ENCODE results near the gene EDN3. TPM values are rescaled to one million over a fixed set of nuclear protein-coding genes. Genes with fewer than 3 reads are reported as not detected.

The EDN3 gene
- total RNA-seq, 1 donor from 2014 or later = not detected

DNA sequence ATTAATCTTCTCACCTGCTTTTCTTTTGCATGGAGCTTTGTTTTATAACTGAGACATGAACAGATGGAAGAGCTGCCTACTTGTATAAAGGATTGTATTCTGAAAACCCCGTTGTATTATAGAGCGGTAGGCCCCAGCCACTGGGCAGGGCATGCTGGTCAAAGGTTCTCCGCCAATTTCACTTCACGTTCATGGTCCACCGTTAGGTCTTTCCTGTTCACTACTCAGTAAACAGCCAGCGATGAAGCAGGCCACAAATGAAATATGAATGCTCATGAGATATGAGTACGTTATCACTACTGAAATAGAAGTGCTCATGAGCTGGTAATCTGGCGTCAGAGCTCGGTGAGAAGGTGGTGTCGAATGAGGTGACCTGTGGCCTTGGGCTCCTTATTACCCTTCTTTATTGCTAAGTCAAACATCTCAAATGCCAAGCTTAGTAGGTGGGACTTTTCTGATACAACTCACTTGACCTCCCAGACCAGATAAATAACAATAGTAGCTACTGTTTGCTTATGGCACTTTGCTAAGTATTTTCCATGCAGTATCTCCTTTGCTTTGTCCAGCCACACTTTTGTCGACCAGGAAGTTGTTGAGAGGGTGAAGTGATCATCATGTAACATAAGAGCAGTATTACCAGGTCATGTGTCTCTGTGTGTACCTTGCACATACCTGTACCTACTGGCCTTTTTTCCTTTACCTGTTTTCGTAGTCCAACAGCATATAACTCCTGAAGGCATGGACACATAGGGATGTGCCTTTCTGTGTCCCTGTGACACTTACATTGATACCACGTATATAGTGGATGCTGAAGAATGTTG, 16.7 kb downstream of the EDN3 start:
- Mint-ChIP-seq H3K27ac (no peak overlapping the region), H3K9me3 (no peaks in the 10 kb centered on the region), H3K4me3 (ENCODE audit: low read depth) (no peak overlapping the region), H3K27me3 (ENCODE audit: low read depth) (no peaks in the 10 kb centered on the region), H3K4me1 (ENCODE audit: low read depth) (no peaks in the 10 kb centered on the region), H3K36me3 (ENCODE audit: low read depth) (no peaks in the 10 kb centered on the region)
- no peak for DNase-seq (ENCODE audit: low spot score)
- intact Hi-C loops (cut with micrococcal nuclease) = no loop called here

DNA sequence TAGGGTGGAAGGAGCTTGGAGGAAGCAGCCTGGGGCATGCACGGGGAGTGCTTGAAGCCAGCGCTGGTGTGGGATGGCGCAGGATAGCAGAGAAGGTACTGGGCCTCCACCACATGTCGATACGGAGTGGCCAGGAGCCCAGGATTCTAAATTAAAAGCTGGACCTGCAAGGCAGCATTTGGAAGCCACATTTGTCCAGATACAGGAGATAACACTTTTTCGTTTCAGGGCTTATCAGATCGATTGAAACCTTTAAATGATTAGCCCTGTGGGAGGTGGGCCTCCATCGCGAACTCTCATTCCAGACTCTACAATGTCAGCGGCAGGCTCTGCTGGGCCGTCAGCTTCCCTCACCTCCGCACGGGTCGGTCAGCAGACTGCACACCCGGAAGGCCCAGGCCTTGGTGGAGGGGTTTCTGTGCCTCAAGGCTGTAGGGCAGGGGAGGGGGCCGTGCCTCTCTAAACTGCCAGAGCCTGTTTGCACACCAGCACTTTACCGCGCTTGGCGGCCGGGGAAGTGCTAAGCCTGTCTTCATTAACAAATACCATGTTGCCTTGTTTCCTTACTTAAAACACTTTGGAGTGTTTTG, 17.9 kb downstream of the EDN3 start:
- no peak overlapping the region for H3K4me3 Mint-ChIP-seq (ENCODE audit: low read depth)
- no peaks in the 10 kb centered on the region for H3K9me3 Mint-ChIP-seq
- H3K27me3 Mint-ChIP-seq (ENCODE audit: low read depth) = no peaks in the 10 kb centered on the region
- H3K36me3 Mint-ChIP-seq (ENCODE audit: low read depth) = no peaks in the 10 kb centered on the region
- H3K27ac Mint-ChIP-seq = no peak overlapping the region
- DNase-seq (ENCODE audit: low spot score) = no peak
- intact Hi-C loops (cut with micrococcal nuclease) = no loop called here
- H3K4me1 Mint-ChIP-seq (ENCODE audit: low read depth) = no peaks in the 10 kb centered on the region

DNA sequence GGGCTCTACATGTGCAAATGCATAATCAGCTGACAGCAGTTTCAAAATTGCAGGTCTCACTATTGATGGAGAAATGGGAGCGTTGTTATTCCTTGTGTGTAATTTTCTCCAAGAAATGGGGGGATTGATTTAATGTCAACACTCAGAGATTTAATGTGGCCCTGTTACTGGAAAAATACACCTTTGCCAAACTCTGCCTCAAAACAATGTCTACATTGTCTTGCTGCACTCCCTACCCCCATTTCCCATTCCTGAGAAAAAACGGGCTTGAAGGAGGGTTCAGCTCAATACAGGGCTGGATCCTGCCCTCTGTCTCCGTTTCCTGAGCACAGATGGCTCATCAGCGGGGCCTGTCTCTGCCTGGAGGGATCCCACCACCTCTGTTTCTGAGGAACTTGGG, 18.4 kb downstream of the EDN3 start:
- Mint-ChIP-seq H3K27ac (no peak overlapping the region), H3K4me3 (ENCODE audit: low read depth) (no peak overlapping the region), H3K27me3 (ENCODE audit: low read depth) (no peaks in the 10 kb centered on the region), H3K9me3 (no peaks in the 10 kb centered on the region), H3K36me3 (ENCODE audit: low read depth) (no peaks in the 10 kb centered on the region), H3K4me1 (ENCODE audit: low read depth) (no peaks in the 10 kb centered on the region)
- intact Hi-C loops (cut with micrococcal nuclease) = no loop called here
- no peak for DNase-seq (ENCODE audit: low spot score)

DNA sequence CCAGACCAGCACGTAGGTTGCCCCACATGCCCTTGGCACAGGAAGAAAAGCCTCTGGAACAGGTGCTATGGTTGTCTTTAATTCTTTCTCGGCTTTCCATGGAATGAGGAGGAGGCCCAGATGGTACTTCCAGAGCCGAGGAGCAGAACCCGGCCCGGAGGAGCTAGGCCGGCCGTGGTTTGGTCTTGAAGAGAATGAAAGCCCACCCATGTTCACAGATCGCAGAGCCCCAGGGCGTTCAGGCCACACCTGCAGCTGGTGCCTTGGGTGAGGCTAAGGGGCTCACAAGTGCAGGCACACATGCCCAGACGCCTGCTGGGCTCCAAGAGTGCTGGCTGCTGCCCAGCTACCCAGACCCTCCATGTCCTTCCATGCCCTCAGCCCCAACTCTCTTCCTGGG, 20.0 kb downstream of the EDN3 start:
- no peak for DNase-seq (ENCODE audit: low spot score)
- no peak overlapping the region for H3K4me3 Mint-ChIP-seq (ENCODE audit: low read depth)
- no peaks in the 10 kb centered on the region for H3K27me3 Mint-ChIP-seq (ENCODE audit: low read depth)
- intact Hi-C loops (cut with micrococcal nuclease) = no loop called here
- H3K27ac Mint-ChIP-seq = no peak overlapping the region
- no peaks in the 10 kb centered on the region for H3K36me3 Mint-ChIP-seq (ENCODE audit: low read depth)
- no peaks in the 10 kb centered on the region for H3K9me3 Mint-ChIP-seq
- no peaks in the 10 kb centered on the region for H3K4me1 Mint-ChIP-seq (ENCODE audit: low read depth)

DNA sequence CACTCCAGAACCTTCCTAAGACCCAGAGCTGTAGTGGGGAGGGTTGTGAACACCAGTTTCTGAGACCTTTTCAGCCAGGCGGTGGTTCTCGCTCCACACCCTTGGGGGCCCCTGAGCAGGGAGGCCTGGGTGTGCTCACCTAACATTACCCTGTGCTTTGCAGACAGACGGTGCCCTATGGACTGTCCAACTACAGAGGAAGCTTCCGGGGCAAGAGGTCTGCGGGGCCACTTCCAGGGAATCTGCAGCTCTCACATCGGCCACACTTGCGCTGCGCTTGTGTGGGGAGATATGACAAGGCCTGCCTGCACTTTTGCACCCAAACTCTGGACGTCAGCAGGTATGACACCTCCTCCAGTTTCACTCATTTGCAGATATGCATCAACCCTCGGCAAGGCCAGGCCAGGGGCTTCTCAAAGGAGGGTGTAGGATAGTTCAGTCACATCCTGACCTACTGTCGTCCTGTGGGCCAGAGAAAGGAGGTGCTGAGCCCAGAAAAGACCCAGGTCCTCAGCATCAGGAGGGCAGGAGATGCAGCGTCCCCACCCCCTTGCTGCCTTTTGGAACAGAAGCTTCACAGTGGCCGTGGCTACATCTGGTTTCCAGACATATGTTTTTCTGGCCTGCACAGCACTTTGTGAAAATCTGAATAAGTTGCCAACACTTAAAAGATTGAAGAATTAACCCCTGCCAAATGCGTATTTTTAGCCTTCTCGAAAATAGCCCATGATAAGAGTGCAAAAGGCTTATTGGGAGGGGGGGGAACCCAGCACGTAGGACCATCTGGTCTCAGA, 20.6 kb downstream of the EDN3 start:
- intact Hi-C loops (cut with micrococcal nuclease) = no loop called here
- H3K27me3 Mint-ChIP-seq (ENCODE audit: low read depth) = no peaks in the 10 kb centered on the region
- no peaks in the 10 kb centered on the region for H3K36me3 Mint-ChIP-seq (ENCODE audit: low read depth)
- H3K4me1 Mint-ChIP-seq (ENCODE audit: low read depth) = no peaks in the 10 kb centered on the region
- H3K27ac Mint-ChIP-seq = no peak overlapping the region
- no peaks in the 10 kb centered on the region for H3K9me3 Mint-ChIP-seq
- no peak for DNase-seq (ENCODE audit: low spot score)
- H3K4me3 Mint-ChIP-seq (ENCODE audit: low read depth) = no peak overlapping the region

DNA sequence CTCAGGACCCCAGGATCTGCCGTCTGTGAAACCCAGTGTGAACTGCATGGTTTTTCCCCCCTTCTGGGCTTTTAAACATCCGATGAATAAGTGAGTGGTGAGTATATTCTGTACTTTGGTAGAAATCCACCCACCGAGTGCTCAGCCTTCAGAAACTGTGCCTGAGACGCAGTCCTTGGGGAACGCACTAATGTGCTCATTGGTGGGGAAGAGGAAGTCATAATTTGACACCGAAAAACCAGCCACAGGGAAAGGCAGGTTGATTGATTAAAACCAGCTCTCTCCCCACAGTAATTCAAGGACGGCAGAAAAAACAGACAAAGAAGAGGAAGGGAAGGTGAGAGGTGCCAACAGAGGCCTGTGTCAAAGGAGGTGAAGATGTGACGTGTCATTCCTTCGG, 21.7 kb downstream of the EDN3 start:
- no peak overlapping the region for H3K4me3 Mint-ChIP-seq (ENCODE audit: low read depth)
- no peaks in the 10 kb centered on the region for H3K9me3 Mint-ChIP-seq
- H3K27me3 Mint-ChIP-seq (ENCODE audit: low read depth) = no peaks in the 10 kb centered on the region
- intact Hi-C loops (cut with micrococcal nuclease) = no loop called here
- H3K36me3 Mint-ChIP-seq (ENCODE audit: low read depth) = no peaks in the 10 kb centered on the region
- H3K4me1 Mint-ChIP-seq (ENCODE audit: low read depth) = no peaks in the 10 kb centered on the region
- no peak for DNase-seq (ENCODE audit: low spot score)
- no peak overlapping the region for H3K27ac Mint-ChIP-seq

DNA sequence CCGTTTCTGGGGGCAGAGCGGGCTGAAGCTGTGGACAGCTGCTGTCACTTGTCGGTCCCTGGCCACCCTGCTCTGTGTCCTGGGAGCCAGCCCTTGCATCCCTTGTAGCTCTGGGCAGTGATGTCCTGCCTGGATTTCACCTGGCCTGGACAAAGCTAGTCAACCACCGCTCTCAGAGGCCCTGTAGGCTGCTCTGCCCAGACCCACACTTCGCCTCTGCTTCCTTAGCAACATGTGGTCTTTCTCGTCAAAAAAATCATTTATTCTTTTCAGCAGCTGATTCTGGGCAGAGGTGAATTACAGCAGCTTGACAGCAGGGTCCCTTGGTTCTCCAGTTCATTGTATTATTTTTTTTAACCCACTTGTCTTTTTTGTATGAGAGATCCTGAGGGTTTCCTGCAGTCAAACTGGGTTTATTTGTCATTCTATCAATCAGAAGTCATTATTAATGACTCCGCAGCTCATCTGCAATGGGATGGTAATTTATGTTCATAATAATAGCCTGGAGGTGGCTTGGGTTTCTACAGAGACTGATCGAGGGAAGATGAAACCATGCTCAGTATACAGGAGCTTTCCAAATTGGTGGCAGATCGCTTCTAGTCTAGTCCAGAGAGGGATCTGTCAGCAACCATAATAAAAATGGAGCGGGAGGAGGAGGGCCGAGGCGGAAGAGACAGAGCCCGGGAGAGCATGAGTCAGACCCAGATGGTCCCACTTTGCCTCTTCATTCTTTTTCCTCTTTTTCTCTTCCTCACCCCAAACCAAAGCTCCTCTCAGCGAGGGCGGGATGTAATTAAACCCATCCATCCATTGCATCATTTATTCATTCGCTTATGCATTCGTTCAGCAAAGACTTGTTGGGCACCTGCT, 22.4 kb downstream of the EDN3 start:
- H3K4me1 Mint-ChIP-seq (ENCODE audit: low read depth) = no peaks in the 10 kb centered on the region
- no peaks in the 10 kb centered on the region for H3K27me3 Mint-ChIP-seq (ENCODE audit: low read depth)
- no peaks in the 10 kb centered on the region for H3K36me3 Mint-ChIP-seq (ENCODE audit: low read depth)
- no peak overlapping the region for H3K27ac Mint-ChIP-seq
- no peaks in the 10 kb centered on the region for H3K9me3 Mint-ChIP-seq
- DNase-seq (ENCODE audit: low spot score) = no peak
- no peak overlapping the region for H3K4me3 Mint-ChIP-seq (ENCODE audit: low read depth)
- intact Hi-C loops (cut with micrococcal nuclease) = no loop called here

DNA sequence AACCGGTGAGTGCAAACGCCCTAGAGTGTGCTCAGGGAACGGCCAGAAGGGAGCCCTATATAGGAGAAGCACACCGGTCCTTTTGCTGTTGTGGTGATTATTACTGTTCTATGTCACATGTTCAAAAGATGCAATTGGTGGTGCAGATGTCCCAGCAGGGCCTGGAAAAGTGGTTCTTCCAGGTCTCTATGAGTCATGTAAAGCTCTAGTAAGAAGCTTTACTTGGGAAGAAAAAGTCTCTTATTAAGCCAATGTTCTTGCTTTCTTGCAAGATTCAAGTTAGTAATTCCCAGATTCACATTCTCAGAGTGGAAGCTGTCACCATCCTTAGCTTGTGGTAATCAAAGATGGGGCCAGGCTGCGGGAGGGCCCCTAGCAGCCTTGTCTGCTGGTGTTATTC, 23.3 kb downstream of the EDN3 start:
- DNase-seq (ENCODE audit: low spot score) = no peak
- no peaks in the 10 kb centered on the region for H3K9me3 Mint-ChIP-seq
- intact Hi-C loops (cut with micrococcal nuclease) = no loop called here
- H3K27ac Mint-ChIP-seq = no peak overlapping the region
- no peaks in the 10 kb centered on the region for H3K36me3 Mint-ChIP-seq (ENCODE audit: low read depth)
- no peak overlapping the region for H3K4me3 Mint-ChIP-seq (ENCODE audit: low read depth)
- no peaks in the 10 kb centered on the region for H3K27me3 Mint-ChIP-seq (ENCODE audit: low read depth)
- no peaks in the 10 kb centered on the region for H3K4me1 Mint-ChIP-seq (ENCODE audit: low read depth)

DNA sequence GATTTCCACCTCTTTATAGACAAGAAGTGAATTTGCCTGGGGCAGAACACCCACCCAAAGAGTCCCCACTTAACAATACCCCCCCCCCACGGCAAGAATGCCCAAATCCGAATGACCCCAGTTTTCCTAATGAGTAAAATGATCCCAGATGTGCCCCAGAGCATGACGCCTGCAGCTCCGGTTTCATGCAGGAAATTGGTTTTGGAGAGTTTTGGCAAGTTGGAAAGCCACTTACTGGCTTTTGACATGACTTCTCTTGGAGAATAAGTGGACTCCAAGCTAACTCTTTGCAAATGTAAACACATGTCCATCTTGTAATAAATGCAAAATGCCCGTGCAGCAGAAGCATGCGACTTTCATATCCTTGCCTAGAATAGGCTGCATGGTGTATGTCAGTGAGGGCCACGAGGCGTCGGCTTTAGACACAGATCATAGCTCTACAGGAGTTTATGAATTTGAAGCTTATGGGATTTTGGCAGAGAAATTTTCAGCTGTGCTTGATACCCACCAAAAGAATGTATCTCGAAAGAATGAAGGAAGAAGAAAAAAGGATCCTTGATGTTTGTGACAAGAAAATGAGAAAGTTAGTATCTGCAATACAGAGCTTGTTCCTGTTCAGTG, 24.2 kb downstream of the EDN3 start:
- no peak overlapping the region for H3K27ac Mint-ChIP-seq
- H3K4me3 Mint-ChIP-seq (ENCODE audit: low read depth) = no peak overlapping the region
- no peaks in the 10 kb centered on the region for H3K4me1 Mint-ChIP-seq (ENCODE audit: low read depth)
- intact Hi-C loops (cut with micrococcal nuclease) = no loop called here
- H3K9me3 Mint-ChIP-seq = no peaks in the 10 kb centered on the region
- no peaks in the 10 kb centered on the region for H3K36me3 Mint-ChIP-seq (ENCODE audit: low read depth)
- H3K27me3 Mint-ChIP-seq (ENCODE audit: low read depth) = peaks cover 3% of the 10 kb centered on the region
- no peak for DNase-seq (ENCODE audit: low spot score)

DNA sequence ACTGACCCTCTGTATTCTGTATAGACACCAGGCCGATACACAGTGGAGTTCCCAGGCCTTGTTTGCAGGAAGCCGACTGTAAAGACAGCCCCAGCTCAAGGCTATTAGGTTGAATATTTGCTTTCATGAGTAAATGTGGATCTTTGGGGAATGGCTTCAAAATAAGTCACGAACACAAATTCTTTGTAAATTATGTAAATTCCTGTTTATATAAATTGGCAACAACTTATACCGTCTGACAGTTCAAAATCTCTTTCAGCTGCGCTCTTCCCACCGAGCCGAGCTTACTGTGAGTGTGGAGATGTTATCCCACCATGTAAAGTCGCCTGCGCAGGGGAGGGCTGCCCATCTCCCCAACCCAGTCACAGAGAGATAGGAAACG, 24.7 kb downstream of the EDN3 start:
- Mint-ChIP-seq H3K9me3 (no peaks in the 10 kb centered on the region), H3K4me3 (ENCODE audit: low read depth) (no peak overlapping the region), H3K36me3 (ENCODE audit: low read depth) (no peaks in the 10 kb centered on the region), H3K4me1 (ENCODE audit: low read depth) (no peaks in the 10 kb centered on the region), H3K27ac (no peak overlapping the region), H3K27me3 (ENCODE audit: low read depth) (peaks cover 3% of the 10 kb centered on the region)
- DNase-seq (ENCODE audit: low spot score) = no peak
- intact Hi-C loops (cut with micrococcal nuclease) = no loop called here

DNA sequence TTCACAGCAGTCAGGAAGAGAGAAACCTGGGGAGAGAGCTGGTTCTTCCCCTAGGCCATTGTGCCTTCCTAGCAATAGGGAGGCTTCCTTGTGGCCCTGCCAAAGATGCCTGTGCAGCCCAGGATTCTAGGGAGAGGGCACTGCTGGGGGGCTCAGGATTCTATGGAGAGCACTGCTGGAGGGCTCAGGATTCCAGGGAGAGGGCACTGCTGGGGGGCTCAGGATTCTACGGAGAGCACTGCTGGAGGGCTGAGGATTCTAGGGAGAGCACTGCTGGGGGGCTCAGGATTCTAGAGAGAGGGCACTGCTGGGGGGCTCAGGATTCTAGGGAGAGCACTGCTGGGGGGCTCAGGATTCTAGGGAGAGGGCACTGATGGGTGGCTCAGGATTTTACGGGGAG, 25.8 kb downstream of the EDN3 start:
- no peak for DNase-seq (ENCODE audit: low spot score)
- Mint-ChIP-seq H3K27me3 (ENCODE audit: low read depth) (peaks cover 6% of the 10 kb centered on the region), H3K9me3 (no peaks in the 10 kb centered on the region), H3K4me1 (ENCODE audit: low read depth) (no peaks in the 10 kb centered on the region), H3K4me3 (ENCODE audit: low read depth) (no peak overlapping the region), H3K27ac (no peak overlapping the region), H3K36me3 (ENCODE audit: low read depth) (no peaks in the 10 kb centered on the region)
- intact Hi-C loops (cut with micrococcal nuclease) = no loop called here

DNA sequence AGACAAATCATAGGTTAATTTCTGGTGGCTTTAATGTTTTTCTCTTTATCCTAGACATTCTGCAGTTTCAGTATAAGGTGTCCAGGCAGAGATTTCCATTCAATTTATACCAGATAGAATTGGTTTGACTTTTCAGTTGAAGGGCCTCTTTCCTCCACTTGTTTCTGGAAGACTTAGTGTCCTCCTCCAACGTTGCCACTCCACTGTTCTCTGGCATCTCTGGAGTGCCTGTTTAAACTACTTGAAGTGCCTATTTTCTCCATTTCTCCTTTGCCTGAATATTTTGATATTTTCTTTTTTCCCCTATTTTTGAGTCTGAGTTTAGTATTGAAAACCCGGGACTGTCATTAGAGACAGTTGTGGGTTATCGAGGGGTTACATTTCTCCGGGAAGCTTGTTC, 27.7 kb downstream of the EDN3 start:
- no peaks in the 10 kb centered on the region for H3K9me3 Mint-ChIP-seq
- H3K4me1 Mint-ChIP-seq (ENCODE audit: low read depth) = no peaks in the 10 kb centered on the region
- H3K27me3 Mint-ChIP-seq (ENCODE audit: low read depth) = peaks cover 7% of the 10 kb centered on the region
- no peak overlapping the region for H3K27ac Mint-ChIP-seq
- H3K36me3 Mint-ChIP-seq (ENCODE audit: low read depth) = no peaks in the 10 kb centered on the region
- intact Hi-C loops (cut with micrococcal nuclease) = no loop called here
- DNase-seq (ENCODE audit: low spot score) = no peak
- no peak overlapping the region for H3K4me3 Mint-ChIP-seq (ENCODE audit: low read depth)
